Tibial nerve (tissue), 3 donors: ENCODE measurements around the gene GTF3C1.

Experiments used
- POLR2A ChIP-seq, 2 donors: fragments of 450-650 bp; IDR thresholded peaks; one replicate each; pipeline ENCODE4 v1.6.1; 2017; ENCODE audit warnings: antibody characterized with exemption in 2 of 2, mild to moderate bottlenecking in 2 of 2, moderate library complexity in 2 of 2
- TF ChIP-seq, protein P1 (sequence below), 5 experiments: fragments of 200-600 bp in 3 of 5; fragments of 450-650 bp in 2 of 5; sonication (generic) in 3 of 5; IDR thresholded peaks; one replicate each; pipeline ENCODE4 v1.5.1; 2016 to 2019; ENCODE audit warnings: antibody characterized with exemption in 5 of 5, mild to moderate bottlenecking in 3 of 5, moderate library complexity in 2 of 5

DNA sequence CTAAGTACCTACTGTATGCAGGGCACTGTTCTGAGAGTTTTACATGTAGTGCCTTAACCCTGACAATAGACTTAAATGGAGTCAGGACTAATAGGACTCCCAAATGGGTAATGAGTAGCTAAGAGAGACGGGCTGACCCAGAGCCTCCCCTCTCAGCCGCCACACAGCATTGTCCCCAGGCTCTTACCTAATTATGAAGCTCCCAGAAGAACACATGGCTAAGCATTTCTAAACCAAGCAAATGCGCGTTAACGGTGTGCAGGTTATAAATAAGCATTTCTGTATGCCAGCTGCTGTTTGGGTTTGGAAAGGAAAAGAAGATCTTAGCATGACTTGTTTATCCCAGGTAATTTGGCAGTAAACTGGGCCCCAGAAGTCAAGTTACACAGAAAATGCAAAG is 14.5 kb upstream of the GTF3C1 start:
- TF ChIP-seq, protein P1, sequence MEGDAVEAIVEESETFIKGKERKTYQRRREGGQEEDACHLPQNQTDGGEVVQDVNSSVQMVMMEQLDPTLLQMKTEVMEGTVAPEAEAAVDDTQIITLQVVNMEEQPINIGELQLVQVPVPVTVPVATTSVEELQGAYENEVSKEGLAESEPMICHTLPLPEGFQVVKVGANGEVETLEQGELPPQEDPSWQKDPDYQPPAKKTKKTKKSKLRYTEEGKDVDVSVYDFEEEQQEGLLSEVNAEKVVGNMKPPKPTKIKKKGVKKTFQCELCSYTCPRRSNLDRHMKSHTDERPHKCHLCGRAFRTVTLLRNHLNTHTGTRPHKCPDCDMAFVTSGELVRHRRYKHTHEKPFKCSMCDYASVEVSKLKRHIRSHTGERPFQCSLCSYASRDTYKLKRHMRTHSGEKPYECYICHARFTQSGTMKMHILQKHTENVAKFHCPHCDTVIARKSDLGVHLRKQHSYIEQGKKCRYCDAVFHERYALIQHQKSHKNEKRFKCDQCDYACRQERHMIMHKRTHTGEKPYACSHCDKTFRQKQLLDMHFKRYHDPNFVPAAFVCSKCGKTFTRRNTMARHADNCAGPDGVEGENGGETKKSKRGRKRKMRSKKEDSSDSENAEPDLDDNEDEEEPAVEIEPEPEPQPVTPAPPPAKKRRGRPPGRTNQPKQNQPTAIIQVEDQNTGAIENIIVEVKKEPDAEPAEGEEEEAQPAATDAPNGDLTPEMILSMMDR (IDR thresholded peaks at IDR 0.05): no peak
- no peak for TF ChIP-seq POLR2A (IDR thresholded peaks at IDR 0.05)
